HL-60 (cell line): ENCODE measurements around the gene TOMM40.

Experiments
- DNase-seq, 2 experiments: peaks; one replicate each; pipeline ENCODE4 v3.0.0-alpha.2; 2010 to 2020; ENCODE audit warnings: low read depth in 1 of 2, low spot score in 1 of 2
- H3K27ac ChIP-seq: fragments of 250-450 bp; sonication (Bioruptor Pico); replicated peaks from 2 replicates; pipeline ENCODE4 v1.5.1; 2020; ENCODE audit warnings: mild to moderate bottlenecking, moderate library complexity
- H3K27me3 ChIP-seq: fragments of 250-450 bp; sonication (Bioruptor Pico); 2 replicates; pipeline ENCODE4 v1.5.1; 2021; ENCODE audit warnings: mild to moderate bottlenecking, moderate library complexity; ENCODE audit not compliant: insufficient read depth, poor library complexity, severe bottlenecking
- H3K4me3 ChIP-seq: replicated peaks from 2 replicates; pipeline ENCODE4 v1.5.1; 2011; ENCODE audit warnings: mild to moderate bottlenecking, control low read depth, low read length; ENCODE audit not compliant: insufficient read depth
- CTCF ChIP-seq: IDR thresholded peaks from one replicate; pipeline ENCODE4 v1.5.1; 2011; ENCODE audit warnings: low read length, control low read depth, inconsistent platforms; ENCODE audit not compliant: insufficient read depth
- GABPA ChIP-seq: IDR thresholded peaks from 2 replicates; pipeline ENCODE4 v1.6.1; 2012; ENCODE audit warnings: low read depth
- POLR2AphosphoS5 ChIP-seq: IDR thresholded peaks from 2 replicates; pipeline ENCODE4 v1.6.1; 2012; ENCODE audit warnings: low read depth
- REST ChIP-seq: IDR thresholded peaks from 2 replicates; pipeline ENCODE4 v1.6.1; 2012; ENCODE audit warnings: low read depth; ENCODE audit not compliant: insufficient replicate concordance
- SPI1 ChIP-seq: IDR thresholded peaks from 2 replicates; pipeline ENCODE4 v1.6.1; 2012; ENCODE audit warnings: low read depth, mild to moderate bottlenecking, borderline replicate concordance

The TOMM40 gene

GRCh38 chr19:44865196-44865767, 25.8 kb upstream of the TOMM40 start:
- H3K27ac ChIP-seq: no peak overlapping the region
- H3K4me3 ChIP-seq: no peak overlapping the region
- TF ChIP-seq POLR2AphosphoS5 (no peak), SPI1 (no peak), CTCF (no peak), REST (no peak), GABPA (no peak)
- no peak for DNase-seq
- no peaks in the 10 kb centered on the region for H3K27me3 ChIP-seq

- Histone ChIP-seq H3K4me3 (no peak overlapping the region), H3K27me3 (no peaks in the 10 kb centered on the region), H3K27ac (no peak overlapping the region)
- TF ChIP-seq POLR2AphosphoS5: no peak
- no peak for TF ChIP-seq GABPA
- no peak for TF ChIP-seq CTCF
- TF ChIP-seq SPI1: no peak
- no peak for TF ChIP-seq REST
- no peak for DNase-seq
Observed at GRCh38 chr19:44866664-44867063, 24.4 kb upstream of the TOMM40 start.

GRCh38 chr19:44867578-44867977, 23.5 kb upstream of the TOMM40 start:
- no peak overlapping the region for H3K4me3 ChIP-seq
- H3K27me3 ChIP-seq: no peaks in the 10 kb centered on the region
- H3K27ac ChIP-seq: no peak overlapping the region
- TF ChIP-seq GABPA (no peak), REST (no peak), POLR2AphosphoS5 (no peak), CTCF (no peak), SPI1 (no peak)
- DNase-seq: no peak
